NK-92 treated with Interleukin-12 subunit alpha and Interleukin-12 subunit beta, amount 100 ng/mL, for 24 hours (cell line): ENCODE results near the gene OSTN.
"Not testable (repeated sequence)": the region's sequence is repeated elsewhere in the genome, so short reads cannot be mapped to it uniquely, and the experiment has no call there.

Source experiments
- DNase-seq: peaks from one replicate; lab custom pipeline; 2025; lab: John Stamatoyannopoulos, UW

The OSTN gene

DNA sequence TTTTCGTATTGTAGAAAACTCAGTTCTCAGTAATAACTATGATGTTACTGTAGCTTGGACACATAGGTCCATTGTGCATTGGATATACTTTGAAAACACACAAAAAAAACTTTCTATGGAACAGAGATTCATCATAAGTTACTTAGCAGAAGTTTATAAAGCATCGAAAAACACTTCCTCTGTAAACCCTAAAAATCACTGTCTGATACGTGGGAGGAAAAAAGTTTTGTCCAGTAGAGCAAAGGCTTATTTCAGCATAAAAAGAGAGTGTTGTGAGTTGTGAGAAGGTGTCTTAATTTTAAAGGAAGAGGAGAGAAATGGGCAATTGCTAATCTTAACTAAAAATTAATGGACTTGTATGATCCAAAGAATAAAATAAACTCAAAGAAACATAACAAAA lies 64.8 kb downstream of the OSTN start:
- no peak for DNase-seq

GRCh38 chr3:191268737-191269136 lies 69.7 kb downstream of the OSTN start:
- DNase-seq = no peak

DNA sequence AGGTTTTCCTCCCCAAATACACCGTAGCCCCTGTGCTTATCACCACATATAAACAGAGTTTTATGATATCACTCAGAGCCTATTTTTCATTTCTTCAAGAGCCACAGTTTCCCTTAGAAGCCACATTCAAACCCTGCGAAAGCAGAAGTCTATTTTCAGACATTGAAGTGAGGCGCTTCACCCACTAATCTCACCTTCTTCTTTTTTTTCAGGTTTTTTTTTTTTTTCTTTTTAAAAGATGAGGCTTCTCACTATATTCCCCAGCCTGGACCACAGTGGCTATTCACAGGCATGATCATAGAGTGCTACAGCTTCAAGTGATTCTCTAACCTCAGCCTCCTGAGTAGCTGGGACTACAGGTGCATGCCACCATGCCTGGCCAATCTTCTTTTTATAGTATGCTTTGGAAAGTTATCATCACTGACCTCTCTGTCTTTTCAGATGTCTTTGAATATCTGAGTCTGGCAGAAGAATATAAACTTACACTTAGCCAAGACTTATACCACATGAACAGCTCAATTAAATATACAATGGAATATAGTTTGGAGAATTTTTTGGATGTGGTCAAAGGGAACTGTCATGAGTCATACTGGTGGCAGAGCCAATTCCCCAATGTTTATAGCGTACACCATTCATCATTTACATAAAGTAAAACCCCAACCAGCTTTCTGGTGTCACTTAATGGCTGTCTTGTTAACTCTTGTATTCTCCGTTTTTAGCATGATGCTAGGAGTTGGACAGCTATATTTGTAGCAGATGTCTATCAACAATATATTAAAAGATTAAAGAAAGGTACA lies 70.4 kb downstream of the OSTN start:
- DNase-seq = no peak

GRCh38 chr3:191275244-191275643 lies 76.2 kb downstream of the OSTN start:
- DNase-seq = not testable (repeated sequence)

GRCh38 chr3:191275751-191276150 lies 76.7 kb downstream of the OSTN start:
- no peak for DNase-seq

DNA sequence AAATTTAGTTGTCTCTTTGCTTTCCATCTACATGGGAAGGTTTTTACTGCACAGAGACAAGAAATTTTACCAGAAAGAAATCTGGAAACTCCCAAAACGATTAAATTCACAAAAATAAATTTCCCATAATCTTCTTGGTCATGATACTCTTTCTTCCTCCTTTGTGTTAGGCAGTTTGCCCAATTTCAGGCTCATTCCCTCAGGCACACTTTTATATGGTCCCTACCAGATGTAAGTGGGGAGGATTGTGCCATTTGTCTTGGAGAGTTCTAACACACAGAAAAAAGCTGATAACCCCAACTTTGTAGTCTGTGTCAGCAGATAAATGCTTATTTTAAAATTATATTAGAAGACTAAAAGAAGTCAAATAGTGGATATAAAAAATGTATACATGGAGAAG lies 81.1 kb downstream of the OSTN start:
- no peak for DNase-seq

- DNase-seq = no peak
Measured at GRCh38 chr3:191280882-191281281, 81.8 kb downstream of the OSTN start.

- no peak for DNase-seq
Measured at GRCh38 chr3:191282251-191283185, 83.5 kb downstream of the OSTN start.

- DNase-seq = no peak
Measured at GRCh38 chr3:191283400-191283799, 84.4 kb downstream of the OSTN start.

GRCh38 chr3:191290311-191291025 lies 91.4 kb downstream of the OSTN start:
- DNase-seq = no peak

GRCh38 chr3:191292243-191293015 lies 93.4 kb downstream of the OSTN start:
- DNase-seq = no peak

GRCh38 chr3:191294291-191294690 lies 95.2 kb downstream of the OSTN start:
- DNase-seq = no peak

- no peak for DNase-seq
Measured at GRCh38 chr3:191296041-191296541, 97.0 kb downstream of the OSTN start.

DNA sequence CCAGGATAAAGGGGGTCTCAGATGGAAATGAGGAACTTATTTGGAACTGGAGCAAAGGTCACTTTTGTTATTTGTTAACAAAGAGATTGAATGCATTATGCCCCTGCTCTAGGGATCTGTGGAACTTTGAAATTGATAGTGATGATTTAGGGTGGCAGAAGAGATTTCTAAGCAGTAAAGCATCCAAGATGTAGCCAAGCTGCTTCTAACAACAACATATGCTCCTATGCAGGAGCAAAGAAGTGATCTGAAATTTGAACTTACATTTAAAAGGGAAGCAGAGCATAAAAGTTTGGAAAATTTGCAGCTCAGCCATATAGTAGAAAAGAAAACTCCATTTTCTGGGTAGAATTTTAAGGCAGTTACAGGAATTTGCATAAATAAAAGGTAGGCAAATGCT lies 99.8 kb downstream of the OSTN start:
- no peak for DNase-seq

DNA sequence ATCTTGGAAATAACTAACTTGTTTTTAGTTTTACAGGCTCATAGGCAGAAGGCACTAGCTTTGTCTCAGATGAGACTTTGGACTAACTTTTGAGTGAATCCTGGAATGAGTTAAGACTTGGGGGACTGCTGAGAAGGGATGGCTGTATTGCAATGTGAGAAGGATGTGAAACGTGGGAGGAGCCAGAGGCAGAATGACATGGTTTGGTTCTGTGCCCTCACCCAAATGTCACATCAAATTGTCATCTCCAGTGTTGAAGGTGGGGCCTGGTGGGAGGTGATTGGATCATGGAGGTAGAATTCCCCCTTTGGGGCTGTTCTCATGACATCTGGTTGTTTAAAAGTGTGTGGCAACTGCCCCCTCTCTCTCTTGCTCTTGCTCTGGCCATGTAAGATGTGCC lies 101.4 kb downstream of the OSTN start:
- DNase-seq = no peak

GRCh38 chr3:191301017-191301416 lies 102.0 kb downstream of the OSTN start:
- DNase-seq = no peak

- no peak for DNase-seq
Measured at GRCh38 chr3:191301782-191302411, 102.9 kb downstream of the OSTN start.

DNA sequence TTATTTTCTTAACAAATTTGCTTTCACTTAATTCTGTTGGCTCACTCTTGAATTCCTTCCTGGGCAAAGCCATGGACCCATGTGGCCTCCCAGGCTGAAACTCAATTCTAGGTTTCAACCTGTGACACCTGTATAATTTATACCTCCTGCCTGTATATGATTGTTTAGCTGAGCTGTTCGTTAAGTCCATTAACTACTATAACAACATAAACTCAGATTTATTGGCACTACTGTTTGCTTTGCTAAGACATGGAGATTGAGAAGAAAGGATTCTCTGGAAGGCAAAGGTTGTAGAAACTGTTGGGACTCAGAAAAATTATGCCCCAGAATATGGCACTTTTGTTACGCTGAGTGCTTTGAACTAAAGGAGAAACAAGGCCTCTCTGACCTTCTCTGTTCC lies 103.4 kb downstream of the OSTN start:
- DNase-seq = no peak

GRCh38 chr3:191303596-191303995 lies 104.6 kb downstream of the OSTN start:
- no peak for DNase-seq

DNA sequence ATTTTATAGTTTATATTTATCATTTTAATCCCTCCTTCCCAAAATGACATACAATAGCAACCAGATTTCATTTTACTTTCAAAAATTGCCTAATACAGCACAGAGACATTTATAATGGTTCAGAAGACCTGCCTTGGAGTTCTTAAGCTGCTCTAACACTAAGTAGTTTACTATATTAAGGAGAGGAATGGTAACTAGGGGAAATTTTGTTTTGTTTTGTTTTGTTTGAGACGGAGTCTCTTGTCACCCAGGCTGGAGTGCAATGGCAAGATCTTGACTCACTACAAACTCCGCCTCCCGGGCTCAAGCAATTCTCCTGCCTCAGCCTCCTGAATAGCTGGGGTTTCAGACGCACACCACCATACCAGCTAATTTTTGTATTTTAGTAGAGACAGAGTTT lies 107.4 kb downstream of the OSTN start:
- no peak for DNase-seq

DNA sequence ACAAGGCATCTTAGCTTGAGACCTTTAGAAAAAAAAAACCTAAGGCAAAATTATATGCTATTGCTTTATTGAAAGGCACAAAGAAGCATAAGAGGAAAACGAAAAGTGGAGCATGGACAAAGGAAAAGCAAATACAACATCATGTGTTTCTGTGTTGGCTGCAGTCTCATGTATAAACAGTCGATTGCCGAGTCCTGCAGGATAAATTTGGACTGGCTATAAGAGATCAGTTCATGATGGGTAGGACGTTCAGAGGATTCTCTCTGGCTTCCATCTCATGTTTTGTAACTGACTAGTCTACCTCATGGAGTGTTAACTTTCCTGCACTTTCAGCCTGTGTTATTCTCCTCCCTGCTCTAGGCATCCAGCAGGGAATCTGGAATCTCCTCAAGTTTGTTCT lies 108.3 kb downstream of the OSTN start:
- DNase-seq = no peak
